GM12864 (cell line): Measurements from ENCODE around the gene RACK1.

Source experiments
- DNase-seq: peaks from one replicate; pipeline ENCODE4 v3.0.0-alpha.2; 2011; ENCODE audit warnings: low read depth
- H3K4me3 ChIP-seq: 2 replicates; pipeline ENCODE4 v1.5.1; 2011; ENCODE audit warnings: mild to moderate bottlenecking, low read depth, low read length, control low read depth
- CTCF ChIP-seq: IDR thresholded peaks from 2 replicates; pipeline ENCODE4 v1.5.1; 2011; ENCODE audit warnings: low read depth, mild to moderate bottlenecking, moderate library complexity, low read length, control low read depth, inconsistent platforms; ENCODE audit errors: missing control alignments

Gene RACK1

GRCh38 chr5:181235689-181236366 is 7.9 kb downstream of the RACK1 start:
- no peak overlapping the region for H3K4me3 ChIP-seq
- TF ChIP-seq CTCF = no peak
- DNase-seq = no peak

DNA sequence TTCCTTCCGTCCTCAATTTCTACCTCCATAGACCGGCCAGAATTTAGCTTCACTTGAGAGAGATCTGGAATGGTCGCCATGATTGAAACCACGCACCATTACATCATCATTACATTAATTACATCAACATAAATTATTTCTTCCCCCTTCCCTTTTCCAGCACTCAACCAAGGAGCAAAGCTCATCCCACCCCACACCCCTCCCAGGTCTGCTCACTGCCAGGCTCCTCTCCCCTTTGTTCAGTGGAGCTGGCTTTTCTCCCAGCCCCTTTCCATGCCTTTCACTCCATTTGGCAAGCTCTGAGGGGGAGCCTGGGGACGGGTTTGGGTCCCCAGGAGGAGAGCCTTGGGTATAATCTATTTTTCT is 8.4 kb downstream of the RACK1 start:
- no peak for TF ChIP-seq CTCF
- H3K4me3 ChIP-seq = no peak overlapping the region
- DNase-seq = no peak

DNA sequence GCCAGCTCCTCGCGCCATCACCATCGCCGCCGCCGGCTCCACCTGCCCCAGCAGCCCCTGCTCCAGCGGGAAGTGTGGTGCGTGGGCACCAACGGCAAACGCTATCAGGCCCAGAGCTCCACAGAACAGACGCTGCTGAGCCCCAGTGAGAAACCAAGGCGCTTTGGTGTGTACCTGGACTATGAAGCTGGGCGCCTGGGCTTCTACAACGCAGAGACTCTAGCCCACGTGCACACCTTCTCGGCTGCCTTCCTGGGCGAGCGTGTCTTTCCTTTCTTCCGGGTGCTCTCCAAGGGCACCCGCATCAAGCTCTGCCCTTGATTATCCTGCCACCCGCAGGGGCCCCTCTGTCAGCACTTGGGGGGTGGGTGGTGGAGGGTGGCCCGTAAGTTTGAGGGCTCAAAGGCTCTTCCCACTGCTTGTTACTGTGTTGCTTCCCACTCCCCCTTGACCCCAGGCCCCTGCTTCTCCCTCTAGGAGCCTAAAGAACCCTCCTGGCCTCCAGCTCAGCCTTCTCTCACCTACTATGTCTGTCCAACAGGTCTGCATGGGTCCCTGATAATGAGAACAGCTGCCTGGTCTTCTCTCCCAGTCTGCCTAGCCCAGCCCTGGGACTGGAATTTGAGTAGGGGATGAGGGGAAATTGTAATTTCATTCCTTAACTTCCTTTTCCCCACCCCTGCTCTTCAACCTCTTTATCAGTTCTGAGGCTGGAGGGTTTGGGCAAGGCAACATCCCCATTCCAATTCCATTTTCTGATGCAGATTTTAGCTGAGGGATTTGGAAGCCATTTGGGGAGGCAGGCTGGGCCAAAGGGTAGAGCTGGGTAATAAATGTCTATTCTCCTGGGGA is 9.0 kb downstream of the RACK1 start:
- H3K4me3 ChIP-seq = no peak overlapping the region
- DNase-seq = no peak

GRCh38 chr5:181233801-181234454 is 9.8 kb downstream of the RACK1 start:
- DNase-seq = no peak
- no peak overlapping the region for H3K4me3 ChIP-seq
- no peak for TF ChIP-seq CTCF

More for the DNA sequence above, 9.0 kb downstream of the RACK1 start:
- TF ChIP-seq CTCF = no peak

DNA sequence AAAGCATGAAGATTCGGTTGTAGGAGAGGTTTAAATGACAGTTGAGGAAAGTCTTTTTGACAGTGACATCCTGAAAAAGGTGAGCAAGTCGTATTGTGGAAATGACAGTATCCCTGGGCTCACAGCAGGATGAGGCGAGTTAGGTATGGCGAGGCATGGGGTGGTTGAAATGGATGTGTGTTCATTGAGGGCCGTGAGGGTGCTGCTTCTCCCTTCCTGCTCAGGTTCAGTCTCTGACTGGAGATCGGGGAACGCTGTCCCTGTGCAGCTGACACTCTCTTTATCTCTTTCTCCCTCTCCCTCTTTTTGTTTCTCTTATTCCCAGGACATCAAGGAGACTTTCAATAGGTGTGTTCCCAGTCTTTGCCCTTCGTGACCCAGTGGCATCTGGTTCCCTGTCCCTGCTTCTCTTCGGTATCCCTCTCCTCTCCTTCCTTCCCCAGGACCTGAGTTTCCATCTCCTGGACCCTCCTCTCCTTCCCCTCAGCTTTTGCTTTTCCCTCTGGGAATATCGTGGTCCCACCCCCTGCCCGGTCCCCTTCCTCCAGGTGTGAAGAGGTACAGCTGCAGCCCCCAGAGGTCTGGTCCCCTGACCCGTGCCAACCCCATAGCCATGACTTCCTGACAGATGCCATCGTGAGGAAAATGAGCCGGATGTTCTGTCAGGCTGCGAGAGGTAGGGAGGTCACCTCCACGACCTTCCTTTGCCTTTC is 10.5 kb downstream of the RACK1 start:
- no peak for DNase-seq
- no peak for TF ChIP-seq CTCF
- H3K4me3 ChIP-seq = no peak overlapping the region

DNA sequence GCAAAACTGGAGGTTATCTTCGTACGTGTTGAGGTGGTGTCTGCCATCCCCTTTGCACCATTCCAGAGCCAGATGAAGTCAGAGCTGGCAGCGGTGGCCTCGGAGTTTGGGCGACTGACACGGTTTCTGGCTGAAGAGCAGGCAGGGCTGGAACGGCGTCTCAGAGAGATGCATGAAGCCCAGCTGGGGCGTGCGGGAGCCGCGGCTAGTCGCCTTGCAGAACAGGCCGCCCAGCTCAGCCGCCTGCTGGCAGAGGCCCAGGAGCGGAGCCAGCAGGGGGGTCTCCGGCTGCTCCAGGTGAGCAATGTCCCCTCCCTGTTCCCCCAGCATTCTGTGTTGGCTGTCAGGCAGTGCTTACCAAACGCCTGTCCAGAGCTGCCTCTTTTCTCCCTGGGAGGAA is 11.1 kb downstream of the RACK1 start:
- TF ChIP-seq CTCF = no peak
- no peak overlapping the region for H3K4me3 ChIP-seq
- no peak for DNase-seq
